AG09309 (cell line): ENCODE measurements around the gene FAM167B.
A peak's percentile ranks its signal among the peaks of the same experiment; 100 is the strongest.

ENCODE experiments used
- DNase-seq: peaks from one replicate; pipeline ENCODE4 v3.0.0-alpha.2; 2010; ENCODE audit warnings: low read depth
- H3K4me3 ChIP-seq: 2 replicates; pipeline ENCODE4 v1.5.1; 2011; ENCODE audit warnings: mild to moderate bottlenecking, low read depth, low read length, moderate library complexity; ENCODE audit not compliant: control insufficient read depth
- TF ChIP-seq, protein P1 (sequence below): IDR thresholded peaks from 2 replicates; pipeline ENCODE4 v1.5.1; 2011; ENCODE audit warnings: mild to moderate bottlenecking, low read depth, low read length, inconsistent platforms; ENCODE audit not compliant: insufficient read depth, control insufficient read depth; ENCODE audit errors: missing control alignments

FAM167B gene

DNA sequence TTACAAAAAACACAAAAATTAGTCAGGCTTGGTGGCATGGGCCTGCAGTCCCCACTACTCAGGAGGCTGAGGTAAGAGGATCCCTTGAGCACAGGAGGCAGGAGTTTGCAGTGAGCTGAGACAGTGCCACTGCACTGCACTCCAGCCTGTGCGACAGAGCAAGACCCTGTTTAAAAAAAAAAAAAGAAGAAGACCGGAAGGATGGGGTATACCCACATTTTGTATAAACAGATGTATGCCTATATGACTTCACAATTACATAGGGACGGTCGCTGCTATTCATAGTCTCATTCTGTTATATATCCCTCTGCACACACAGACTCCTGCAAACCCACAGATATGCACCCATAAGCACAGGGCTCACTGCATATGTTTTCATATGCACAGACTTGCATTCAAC lies 16.7 kb downstream of the FAM167B start:
- H3K4me3 ChIP-seq, result no peak overlapping the region
- DNase-seq, result no peak

DNA sequence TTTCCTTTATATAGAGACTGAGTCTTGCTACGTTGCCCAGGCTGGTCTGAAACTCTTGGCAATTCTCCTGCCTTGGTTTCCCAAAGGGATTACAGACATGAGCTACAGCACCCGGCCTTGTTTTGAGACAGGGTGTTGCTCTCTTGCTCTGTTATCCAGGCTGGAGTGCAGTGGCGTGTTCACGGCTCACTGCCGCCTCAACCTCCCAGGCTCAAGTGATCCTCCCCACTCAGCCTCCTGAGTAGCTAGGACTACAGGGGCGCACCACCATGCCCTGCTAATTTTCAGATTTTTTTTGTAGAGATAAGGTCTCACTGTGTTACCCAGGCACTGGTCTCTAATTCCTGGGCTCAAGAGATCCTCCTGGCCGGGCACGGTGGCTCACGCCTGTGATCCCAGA lies 18.8 kb downstream of the FAM167B start:
- H3K4me3 ChIP-seq, result no peak overlapping the region
- TF ChIP-seq, protein P1, sequence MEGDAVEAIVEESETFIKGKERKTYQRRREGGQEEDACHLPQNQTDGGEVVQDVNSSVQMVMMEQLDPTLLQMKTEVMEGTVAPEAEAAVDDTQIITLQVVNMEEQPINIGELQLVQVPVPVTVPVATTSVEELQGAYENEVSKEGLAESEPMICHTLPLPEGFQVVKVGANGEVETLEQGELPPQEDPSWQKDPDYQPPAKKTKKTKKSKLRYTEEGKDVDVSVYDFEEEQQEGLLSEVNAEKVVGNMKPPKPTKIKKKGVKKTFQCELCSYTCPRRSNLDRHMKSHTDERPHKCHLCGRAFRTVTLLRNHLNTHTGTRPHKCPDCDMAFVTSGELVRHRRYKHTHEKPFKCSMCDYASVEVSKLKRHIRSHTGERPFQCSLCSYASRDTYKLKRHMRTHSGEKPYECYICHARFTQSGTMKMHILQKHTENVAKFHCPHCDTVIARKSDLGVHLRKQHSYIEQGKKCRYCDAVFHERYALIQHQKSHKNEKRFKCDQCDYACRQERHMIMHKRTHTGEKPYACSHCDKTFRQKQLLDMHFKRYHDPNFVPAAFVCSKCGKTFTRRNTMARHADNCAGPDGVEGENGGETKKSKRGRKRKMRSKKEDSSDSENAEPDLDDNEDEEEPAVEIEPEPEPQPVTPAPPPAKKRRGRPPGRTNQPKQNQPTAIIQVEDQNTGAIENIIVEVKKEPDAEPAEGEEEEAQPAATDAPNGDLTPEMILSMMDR, result no peak
- DNase-seq, result no peak

More for the DNA sequence above, 16.7 kb downstream of the FAM167B start:
- TF ChIP-seq, protein P1, result no peak

DNA sequence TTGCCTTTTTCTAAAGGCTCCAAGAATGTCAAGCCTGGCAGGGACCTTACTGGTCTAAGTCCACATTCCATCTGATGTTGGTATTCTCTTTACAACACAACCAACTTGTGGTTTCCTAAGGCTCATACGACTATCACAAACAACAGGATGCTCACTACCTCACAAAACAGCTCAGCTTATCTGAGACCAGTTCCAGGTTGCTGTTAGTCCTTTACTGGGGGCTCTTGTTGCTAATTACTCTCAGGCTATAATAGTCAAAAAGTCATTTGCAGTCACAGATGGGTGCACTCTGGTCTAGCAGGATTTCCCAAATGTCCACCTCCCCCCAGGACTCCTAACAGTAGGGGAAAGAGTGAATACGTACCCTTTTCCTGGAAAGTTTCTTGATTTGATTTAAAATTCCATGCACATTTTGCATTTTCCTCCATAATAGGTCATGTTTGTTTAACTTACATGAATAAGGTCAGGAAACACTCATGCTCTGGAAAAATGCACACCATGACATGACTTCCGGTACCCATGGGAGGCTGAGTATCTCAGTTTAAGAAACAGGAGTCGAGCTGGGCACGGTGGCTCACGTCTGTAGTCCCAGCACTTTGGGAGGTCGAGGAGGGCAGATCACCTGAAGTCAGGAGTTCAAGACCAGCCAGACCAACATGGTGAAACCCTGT lies 20.0 kb downstream of the FAM167B start:
- no peak overlapping the region for H3K4me3 ChIP-seq
- TF ChIP-seq, protein P1, result no peak
- peak; percentile 7 for DNase-seq

DNA sequence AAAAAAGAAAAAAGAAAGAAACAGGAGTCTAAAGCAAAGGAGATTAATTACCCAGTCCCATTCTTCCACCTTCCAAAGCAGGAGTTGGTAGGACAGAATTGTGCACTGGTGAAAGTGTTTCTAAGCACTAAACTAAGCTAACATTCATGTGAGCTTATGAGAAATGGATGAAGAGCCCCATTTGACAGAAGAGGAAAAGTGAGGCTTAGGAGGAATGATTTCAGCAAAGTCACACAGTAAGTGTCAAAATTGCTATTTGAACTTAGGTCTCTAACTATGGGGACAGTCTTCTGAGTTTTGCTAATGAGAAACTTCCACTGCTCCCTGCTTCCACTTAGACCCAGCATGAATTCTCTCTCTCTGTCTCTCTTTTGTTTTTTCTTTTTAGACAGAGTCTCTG lies 22.7 kb downstream of the FAM167B start:
- TF ChIP-seq, protein P1, result no peak
- no peak overlapping the region for H3K4me3 ChIP-seq
- no peak for DNase-seq

DNA sequence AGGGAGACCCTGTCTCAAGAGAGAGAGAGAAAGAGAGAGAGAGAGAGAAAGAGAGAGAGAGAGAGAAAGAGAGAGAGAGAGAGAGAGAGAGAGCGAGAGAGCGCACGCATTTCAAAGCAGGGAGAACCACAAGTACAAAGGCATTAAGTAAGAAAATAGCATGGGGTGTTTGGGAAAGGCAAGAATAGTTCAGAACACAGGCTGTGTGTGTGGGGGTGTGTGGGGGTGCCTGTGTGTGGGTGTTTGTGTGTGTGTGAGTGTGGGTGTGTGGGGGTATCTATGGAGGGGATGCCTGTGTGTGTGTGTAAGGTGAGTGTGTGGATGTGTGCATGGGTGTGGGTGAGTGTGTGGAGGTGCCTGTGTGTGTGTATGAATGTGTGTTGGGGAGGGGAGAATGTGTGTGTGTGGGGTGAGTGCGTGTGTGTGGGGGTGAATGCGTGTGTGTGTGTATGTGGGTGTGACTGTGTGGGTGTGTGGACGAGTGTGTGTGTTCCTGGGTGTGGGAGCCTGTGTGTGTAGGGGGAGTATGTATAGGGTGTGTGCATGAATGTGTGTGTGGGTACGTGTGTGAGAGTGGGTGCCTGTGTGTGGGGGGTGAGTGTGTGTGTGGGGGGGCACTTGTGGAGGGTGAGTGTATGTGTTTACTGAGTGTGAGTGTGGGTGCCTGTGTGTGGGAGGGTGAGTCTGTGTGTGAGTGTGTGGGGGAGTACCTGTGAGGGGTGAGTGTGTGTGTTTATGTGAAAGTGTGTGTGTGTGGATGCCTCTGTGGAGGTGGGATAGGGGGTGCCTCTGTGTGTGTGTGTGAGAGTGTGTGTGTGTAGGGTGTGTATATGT lies 25.8 kb downstream of the FAM167B start:
- H3K4me3 ChIP-seq, result no peak overlapping the region
- TF ChIP-seq, protein P1, result no peak
- DNase-seq, result no peak

DNA sequence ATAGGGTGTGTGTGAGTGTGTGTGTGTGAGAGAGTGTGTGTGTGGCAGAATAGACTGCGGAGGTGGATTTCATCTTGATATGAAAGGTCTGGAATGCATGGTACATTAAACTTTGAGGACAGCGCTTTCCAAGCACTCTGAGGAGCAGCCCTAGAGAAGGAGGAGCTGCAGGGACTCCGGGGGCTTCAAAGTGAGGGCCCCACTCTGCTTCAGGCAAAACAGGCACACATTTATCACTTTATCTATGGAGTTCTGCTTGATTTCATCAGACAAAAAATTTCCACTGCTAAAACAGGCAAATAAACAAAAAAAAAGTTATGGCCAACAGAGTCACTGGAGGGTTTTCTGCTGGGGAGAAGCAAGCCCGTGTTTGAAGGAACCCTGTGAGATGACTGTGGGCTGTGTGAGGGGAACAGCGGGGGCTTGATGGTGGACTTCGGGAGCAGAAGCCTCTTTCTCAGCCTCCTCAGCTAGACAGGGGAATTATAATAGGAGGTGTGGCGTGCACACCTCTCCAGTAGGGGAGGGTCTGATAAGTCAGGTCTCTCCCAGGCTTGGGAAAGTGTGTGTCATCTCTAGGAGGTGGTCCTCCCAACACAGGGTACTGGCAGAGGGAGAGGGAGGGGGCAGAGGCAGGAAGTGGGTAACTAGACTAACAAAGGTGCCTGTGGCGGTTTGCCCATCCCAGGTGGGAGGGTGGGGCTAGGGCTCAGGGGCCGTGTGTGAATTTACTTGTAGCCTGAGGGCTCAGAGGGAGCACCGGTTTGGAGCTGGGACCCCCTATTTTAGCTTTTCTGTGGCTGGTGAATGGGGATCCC lies 26.6 kb downstream of the FAM167B start:
- no peak overlapping the region for H3K4me3 ChIP-seq
- TF ChIP-seq, protein P1, result no peak
- DNase-seq, result no peak
